CD14-positive monocyte (primary cell): ENCODE measurements around the gene PCDH19. TPM values are rescaled to one million over a fixed set of nuclear protein-coding genes. Genes with fewer than 3 reads are reported as not detected.

Experiments used
- DNase-seq, 3 donors: peaks; one replicate each; pipeline ENCODE4 v3.0.0-alpha.2; 2011 to 2022
- H2AFZ ChIP-seq: 2 replicates; pipeline ENCODE4 v1.6.0; 2012; ENCODE audit warnings: mild to moderate bottlenecking, low read depth, low read length, inconsistent platforms; ENCODE audit not compliant: insufficient read depth, poor library complexity, severe bottlenecking
- H3K27ac ChIP-seq, 2 donors: 1 replicate in 1 of 2; 2 replicates in 1 of 2; pipeline ENCODE4 v1.5.1; 2012 to 2013; ENCODE audit warnings: low read length in 2 of 2, control low read depth in 1 of 2, inconsistent platforms in 1 of 2, low read depth in 1 of 2, mild to moderate bottlenecking in 1 of 2
- H3K27me3 ChIP-seq, 2 donors: one replicate each; pipeline versions ENCODE4 v1.6.0 to v1.6.1; 2011 to 2013; ENCODE audit warnings: low read length in 2 of 2; ENCODE audit not compliant: control insufficient read depth in 2 of 2, insufficient read depth in 2 of 2
- H3K36me3 ChIP-seq, 2 donors: replicated peaks in 1 of 2; 1 replicate in 1 of 2; 2 replicates in 1 of 2; pipeline versions ENCODE4 v1.5.1 to v1.6.1; 2012 to 2013; ENCODE audit warnings: low read length in 2 of 2, control low read depth in 1 of 2, inconsistent platforms in 1 of 2, mild to moderate bottlenecking in 1 of 2; ENCODE audit not compliant: insufficient read depth in 2 of 2, control insufficient read depth in 1 of 2
- H3K4me1 ChIP-seq, 2 donors: 1 replicate in 1 of 2; 2 replicates in 1 of 2; pipeline versions ENCODE4 v1.5.1 to v1.6.1; 2012 to 2013; ENCODE audit warnings: low read length in 2 of 2, control low read depth in 1 of 2, inconsistent platforms in 1 of 2, mild to moderate bottlenecking in 1 of 2, moderate library complexity in 1 of 2; ENCODE audit not compliant: insufficient read depth in 2 of 2, control insufficient read depth in 1 of 2
- H3K4me2 ChIP-seq: replicated peaks from 2 replicates; pipeline ENCODE3; 2012; ENCODE audit warnings: low read length, moderate library complexity, mild to moderate bottlenecking; ENCODE audit not compliant: poor library complexity, severe bottlenecking; ENCODE audit errors: extremely low read depth
- H3K4me3 ChIP-seq, 3 experiments: fragments of 200-600 bp in 1 of 3; sonication (generic) in 1 of 3; replicated peaks in 1 of 3; 1 replicate in 2 of 3; 2 replicates in 1 of 3; pipeline ENCODE4 v1.5.1; 2011 to 2013; ENCODE audit warnings: low read length in 3 of 3, mild to moderate bottlenecking in 3 of 3, control low read depth in 2 of 3, low read depth in 2 of 3, inconsistent platforms in 1 of 3, moderate library complexity in 1 of 3
- H3K79me2 ChIP-seq: 2 replicates; pipeline ENCODE4 v1.6.0; 2012; ENCODE audit warnings: mild to moderate bottlenecking, control low read depth, inconsistent platforms, low read length, moderate library complexity; ENCODE audit not compliant: insufficient read depth
- H3K9ac ChIP-seq: 2 replicates; pipeline ENCODE4 v1.6.0; 2017; ENCODE audit warnings: low read length, mild to moderate bottlenecking; ENCODE audit not compliant: insufficient read depth, poor library complexity, severe bottlenecking
- H3K9me3 ChIP-seq, 2 donors: replicated peaks in 1 of 2; 1 replicate in 1 of 2; 2 replicates in 1 of 2; pipeline versions ENCODE4 v1.5.1 to v1.6.1; 2012 to 2013; ENCODE audit warnings: low read length in 2 of 2, control low read depth in 1 of 2; ENCODE audit not compliant: control insufficient read depth in 1 of 2, insufficient read depth in 1 of 2
- H4K20me1 ChIP-seq: 2 replicates; pipeline ENCODE4 v1.6.0; 2012; ENCODE audit warnings: mild to moderate bottlenecking, low read length, control low read depth, moderate library complexity; ENCODE audit not compliant: insufficient read depth
- H3K27ac Mint-ChIP-seq, 7 donors: one replicate each; pipeline ENCODE4 v1.8.0; 2020; ENCODE audit warnings: mild to moderate bottlenecking in 7 of 7, mixed read lengths in 7 of 7, moderate library complexity in 6 of 7, inconsistent platforms in 2 of 7
- H3K27me3 Mint-ChIP-seq, 3 donors: one replicate each; pipeline ENCODE4 v1.8.0; 2021 to 2022; ENCODE audit warnings: low read depth in 3 of 3, mild to moderate bottlenecking in 3 of 3, mixed read lengths in 3 of 3, moderate library complexity in 3 of 3, inconsistent platforms in 1 of 3
- H3K36me3 Mint-ChIP-seq, 2 donors: one replicate each; pipeline ENCODE4 v1.8.0; 2020; ENCODE audit warnings: mixed read lengths in 2 of 2, inconsistent platforms in 1 of 2, mild to moderate bottlenecking in 1 of 2
- H3K4me1 Mint-ChIP-seq: one replicate; pipeline ENCODE4 v1.8.0; 2020; ENCODE audit warnings: mild to moderate bottlenecking, mixed read lengths
- H3K4me3 Mint-ChIP-seq, 2 donors: one replicate each; pipeline ENCODE4 v1.8.0; 2020; ENCODE audit warnings: mild to moderate bottlenecking in 2 of 2, mixed read lengths in 2 of 2, moderate library complexity in 1 of 2
- H3K9me3 Mint-ChIP-seq, 7 donors: one replicate each; pipeline ENCODE4 v1.8.0; 2020 to 2022; ENCODE audit warnings: mixed read lengths in 7 of 7, mild to moderate bottlenecking in 6 of 7, moderate library complexity in 6 of 7, inconsistent platforms in 2 of 7
- WGBS: methylation state at CpG from one replicate; pipeline ENCODE4 v1.1.5; 2013; ENCODE audit warnings: missing lambda C conversion rate; ENCODE audit not compliant: insufficient coverage; 5-methylcytosine and 5-hydroxymethylcytosine counted together
- intact Hi-C, 2 donors: fragments of 100-400 bp; cut with micrococcal nuclease; formaldehyde crosslinking; loops; one replicate each; pipeline versions ENCODE4 v1.15.0 to v1.15.1; 2023
- polyA plus RNA-seq, 3 donors: library from polyadenylated mRNA; depleted of rRNA in 1 of 3; unstranded in 2 of 3; stranded (reverse) in 1 of 3; fragments of 300-500 nt in 2 of 3; fragments of >200 nt in 1 of 3; fragmentation: Illumina TruSeq in 2 of 3; gene quantifications; 1 replicate in 2 of 3; 2 replicates in 1 of 3; pipeline ENCODE4 v1.2.3, GENCODE V29; 2012 to 2021
- TF ChIP-seq, protein P1 (sequence below): fragments of 200-600 bp; IDR thresholded peaks from one replicate; pipeline ENCODE4 v1.8.0; 2022; ENCODE audit warnings: antibody characterized with exemption, mild to moderate bottlenecking

PCDH19 gene
- polyA plus RNA-seq, 3 donors, result not detected

DNA sequence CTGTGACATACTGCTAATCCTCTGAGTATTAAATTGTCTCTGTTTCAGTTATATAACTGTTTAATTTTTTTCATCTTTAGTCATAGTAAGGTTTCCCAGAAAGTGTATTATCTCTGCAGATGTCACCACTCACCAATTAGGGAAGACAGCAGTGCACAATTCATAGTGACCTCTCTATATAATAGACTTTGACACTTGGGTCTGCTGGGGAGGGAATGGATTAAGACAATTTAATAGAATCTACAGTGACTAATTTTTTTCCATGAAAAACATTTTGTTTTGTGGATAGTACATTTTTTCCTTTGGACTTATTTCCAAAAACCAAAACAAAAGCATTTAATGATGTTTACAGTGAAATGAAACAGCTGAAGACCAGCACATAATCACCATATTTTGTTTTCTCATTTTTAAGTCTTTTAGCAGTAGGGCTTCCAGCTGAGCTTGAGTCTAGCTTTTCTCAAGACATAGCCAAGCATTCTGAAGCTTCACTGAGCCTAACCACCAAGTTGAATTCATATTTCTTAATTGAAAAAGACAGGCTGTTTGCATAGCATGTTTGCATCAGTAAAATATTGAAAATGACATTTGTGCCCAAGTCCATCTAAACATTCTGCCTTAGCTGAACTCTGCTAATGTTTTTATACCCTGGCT is 69.5 kb downstream of the PCDH19 start:
- H3K27me3 ChIP-seq, result no peaks in the 10 kb centered on the region
- intact Hi-C loops, result no loop called here
- no peaks in the 10 kb centered on the region for H3K36me3 Mint-ChIP-seq
- no peaks in the 10 kb centered on the region for H3K9me3 Mint-ChIP-seq
- H3K9me3 ChIP-seq, result no peaks in the 10 kb centered on the region
- H3K4me3 ChIP-seq, result no peak overlapping the region
- no peak overlapping the region for H3K4me3 Mint-ChIP-seq
- no peak overlapping the region for H3K4me2 ChIP-seq
- no peaks in the 10 kb centered on the region for H3K79me2 ChIP-seq
- H4K20me1 ChIP-seq, result no peaks in the 10 kb centered on the region
- TF ChIP-seq, protein P1, sequence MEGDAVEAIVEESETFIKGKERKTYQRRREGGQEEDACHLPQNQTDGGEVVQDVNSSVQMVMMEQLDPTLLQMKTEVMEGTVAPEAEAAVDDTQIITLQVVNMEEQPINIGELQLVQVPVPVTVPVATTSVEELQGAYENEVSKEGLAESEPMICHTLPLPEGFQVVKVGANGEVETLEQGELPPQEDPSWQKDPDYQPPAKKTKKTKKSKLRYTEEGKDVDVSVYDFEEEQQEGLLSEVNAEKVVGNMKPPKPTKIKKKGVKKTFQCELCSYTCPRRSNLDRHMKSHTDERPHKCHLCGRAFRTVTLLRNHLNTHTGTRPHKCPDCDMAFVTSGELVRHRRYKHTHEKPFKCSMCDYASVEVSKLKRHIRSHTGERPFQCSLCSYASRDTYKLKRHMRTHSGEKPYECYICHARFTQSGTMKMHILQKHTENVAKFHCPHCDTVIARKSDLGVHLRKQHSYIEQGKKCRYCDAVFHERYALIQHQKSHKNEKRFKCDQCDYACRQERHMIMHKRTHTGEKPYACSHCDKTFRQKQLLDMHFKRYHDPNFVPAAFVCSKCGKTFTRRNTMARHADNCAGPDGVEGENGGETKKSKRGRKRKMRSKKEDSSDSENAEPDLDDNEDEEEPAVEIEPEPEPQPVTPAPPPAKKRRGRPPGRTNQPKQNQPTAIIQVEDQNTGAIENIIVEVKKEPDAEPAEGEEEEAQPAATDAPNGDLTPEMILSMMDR, result no peak
- no peak overlapping the region for H3K27ac ChIP-seq
- no peak overlapping the region for H3K27ac Mint-ChIP-seq
- no peaks in the 10 kb centered on the region for H3K36me3 ChIP-seq
- no peaks in the 10 kb centered on the region for H3K4me1 ChIP-seq
- no peak for DNase-seq
- no peak overlapping the region for H3K9ac ChIP-seq
- no peak overlapping the region for H2AFZ ChIP-seq
- no peaks in the 10 kb centered on the region for H3K4me1 Mint-ChIP-seq
- H3K27me3 Mint-ChIP-seq, result peaks cover 0 to 2% (median 0%) of the 10 kb centered on the region in 3 donors

DNA sequence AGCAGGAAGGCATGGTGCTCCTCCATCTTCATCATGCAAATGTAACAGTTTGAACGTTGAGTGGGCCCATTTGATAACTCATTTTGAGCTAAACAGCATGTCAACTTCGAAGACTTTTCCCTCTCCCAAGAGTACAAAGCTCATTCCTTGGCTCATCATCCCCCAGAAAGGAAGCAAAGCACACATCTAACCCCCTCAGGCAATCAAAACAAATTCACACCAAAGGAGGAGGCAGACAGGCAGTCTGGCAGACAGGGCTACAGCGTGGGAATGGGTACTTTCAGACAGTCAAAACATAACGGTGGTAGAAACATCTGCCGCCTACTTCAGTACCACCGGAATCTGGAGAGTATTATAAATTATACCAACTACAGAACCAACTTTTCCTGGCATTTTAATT is 81.7 kb downstream of the PCDH19 start:
- Histone ChIP-seq H2AFZ (no peak overlapping the region), H3K79me2 (no peaks in the 10 kb centered on the region), H3K4me3 (no peak overlapping the region), H3K4me2 (no peak overlapping the region), H4K20me1 (no peaks in the 10 kb centered on the region), H3K4me1 (no peaks in the 10 kb centered on the region), H3K27me3 (no peaks in the 10 kb centered on the region), H3K36me3 (no peaks in the 10 kb centered on the region), H3K9me3 (no peaks in the 10 kb centered on the region), H3K27ac (no peak overlapping the region), H3K9ac (no peak overlapping the region)
- Mint-ChIP-seq H3K36me3 (no peaks in the 10 kb centered on the region), H3K4me1 (no peaks in the 10 kb centered on the region), H3K9me3 (peaks cover 0 to 1% (median 0%) of the 10 kb centered on the region in 7 donors), H3K4me3 (no peak overlapping the region), H3K27ac (no peak overlapping the region), H3K27me3 (peaks cover 0 to 5% (median 2%) of the 10 kb centered on the region in 3 donors)
- 30% methylated on average over 2 of the region's 6 CpGs for WGBS
- intact Hi-C loops, result no loop called here
- DNase-seq, result no peak
- TF ChIP-seq, protein P1, result no peak
